Effector memory CD4-positive, alpha-beta T cell (primary cell): ENCODE measurements around the gene BCHE.
"Not testable (repeated sequence)": the region's sequence is repeated elsewhere in the genome, so short reads cannot be mapped to it uniquely, and the experiment has no call there.

Experiments used
- DNase-seq, 3 donors: peaks; one replicate each; pipeline ENCODE4 v3.0.0-alpha.2; 2020
- H3K27ac ChIP-seq: 2 replicates; pipeline ENCODE4 v1.7.0; 2013; ENCODE audit warnings: mild to moderate bottlenecking, low read length, moderate library complexity; ENCODE audit not compliant: insufficient read depth, poor library complexity, severe bottlenecking
- H3K27me3 ChIP-seq: replicated peaks from 2 replicates; pipeline ENCODE4 v1.7.0; 2013; ENCODE audit warnings: mild to moderate bottlenecking, low read length; ENCODE audit not compliant: insufficient read depth, control insufficient read depth, poor library complexity, severe bottlenecking
- H3K36me3 ChIP-seq: 2 replicates; pipeline ENCODE4 v1.7.0; 2013; ENCODE audit warnings: mild to moderate bottlenecking, low read length, moderate library complexity; ENCODE audit not compliant: control insufficient read depth, insufficient read depth
- H3K4me1 ChIP-seq: 2 replicates; pipeline ENCODE4 v1.7.0; 2013; ENCODE audit warnings: low read length, mild to moderate bottlenecking; ENCODE audit not compliant: control insufficient read depth, insufficient read depth, poor library complexity, severe bottlenecking
- H3K4me3 ChIP-seq: 2 replicates; pipeline ENCODE4 v1.7.0; 2013; ENCODE audit warnings: low read length, low read depth, mild to moderate bottlenecking; ENCODE audit not compliant: insufficient read depth, poor library complexity, severe bottlenecking
- H3K9me3 ChIP-seq: 2 replicates; pipeline ENCODE4 v1.7.0; 2013; ENCODE audit warnings: mild to moderate bottlenecking, low read length, moderate library complexity; ENCODE audit not compliant: control insufficient read depth

The BCHE gene

DNA sequence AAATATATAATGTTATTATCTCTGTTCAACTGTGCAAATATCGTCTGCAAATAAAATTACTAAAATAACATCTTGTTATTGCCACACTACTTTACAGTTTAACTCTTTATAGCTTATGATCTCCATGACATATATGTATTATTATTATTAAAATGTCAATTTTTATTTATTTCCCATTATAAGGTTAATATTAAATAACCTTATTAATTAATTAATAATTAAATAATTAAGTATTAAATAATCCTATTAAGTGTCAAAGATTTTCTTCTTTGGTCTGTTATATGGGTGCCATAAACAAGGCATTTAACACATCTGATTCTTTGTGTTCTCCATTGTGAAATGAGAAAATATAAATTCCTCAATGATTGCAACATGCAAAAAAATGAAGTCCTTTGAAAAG is 10.0 kb downstream of the BCHE start:
- Histone ChIP-seq H3K27me3 (no peaks in the 10 kb centered on the region), H3K4me3 (no peak overlapping the region), H3K27ac (no peak overlapping the region), H3K36me3 (no peaks in the 10 kb centered on the region), H3K4me1 (no peaks in the 10 kb centered on the region), H3K9me3 (no peaks in the 10 kb centered on the region)
- DNase-seq, result no peak

DNA sequence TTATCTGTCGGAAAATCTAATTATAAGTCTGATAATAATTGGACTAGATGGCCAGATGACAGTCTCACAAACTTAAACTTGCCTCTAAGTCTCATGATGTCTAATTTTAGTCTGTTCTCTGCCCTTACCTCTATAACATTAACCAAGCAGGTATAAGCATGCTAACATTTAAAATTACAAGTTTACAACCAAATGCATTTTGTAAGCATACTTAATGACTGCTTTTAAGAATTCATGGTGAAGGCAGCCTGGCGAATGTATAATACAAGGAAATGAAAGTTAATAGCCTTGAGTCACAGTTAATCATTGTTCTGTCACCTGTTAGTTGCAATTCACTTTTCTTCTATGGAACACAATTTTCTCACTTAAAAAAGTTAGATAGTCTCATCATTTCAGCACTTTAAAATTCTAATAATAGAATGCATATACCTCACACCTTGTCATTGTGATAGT is 16.5 kb downstream of the BCHE start:
- H3K4me3 ChIP-seq, result no peak overlapping the region
- no peaks in the 10 kb centered on the region for H3K36me3 ChIP-seq
- no peaks in the 10 kb centered on the region for H3K4me1 ChIP-seq
- H3K27me3 ChIP-seq, result no peaks in the 10 kb centered on the region
- DNase-seq, result no peak
- H3K27ac ChIP-seq, result no peak overlapping the region
- H3K9me3 ChIP-seq, result no peaks in the 10 kb centered on the region

DNA sequence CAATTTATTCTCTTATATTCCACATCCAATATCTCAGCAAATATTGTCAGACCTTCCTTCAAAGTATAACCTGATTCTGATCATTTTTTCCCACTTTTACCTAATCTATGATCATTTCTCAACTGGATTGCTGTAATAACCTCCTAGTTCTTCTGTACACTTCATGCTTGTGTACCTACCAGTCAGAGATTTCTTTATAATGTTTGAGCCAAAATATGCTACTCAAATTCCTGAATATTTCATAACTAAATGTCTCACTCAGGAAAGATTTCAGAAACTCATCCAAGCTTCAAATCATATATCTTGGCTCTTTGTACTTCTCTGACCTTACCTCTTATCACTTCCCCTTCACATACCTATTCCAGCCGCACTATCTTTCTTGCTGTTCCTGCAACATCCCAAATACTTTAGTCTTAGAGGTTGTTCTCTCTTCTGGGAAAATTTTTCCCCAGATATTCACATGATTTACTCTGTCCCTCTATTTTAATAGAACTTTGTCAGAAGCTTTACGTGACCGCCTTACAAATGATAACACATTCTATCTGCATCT is 20.0 kb downstream of the BCHE start:
- no peak for DNase-seq
- Histone ChIP-seq H3K9me3 (no peaks in the 10 kb centered on the region), H3K4me1 (no peaks in the 10 kb centered on the region), H3K27ac (no peak overlapping the region), H3K4me3 (no peak overlapping the region), H3K27me3 (no peaks in the 10 kb centered on the region), H3K36me3 (no peaks in the 10 kb centered on the region)

DNA sequence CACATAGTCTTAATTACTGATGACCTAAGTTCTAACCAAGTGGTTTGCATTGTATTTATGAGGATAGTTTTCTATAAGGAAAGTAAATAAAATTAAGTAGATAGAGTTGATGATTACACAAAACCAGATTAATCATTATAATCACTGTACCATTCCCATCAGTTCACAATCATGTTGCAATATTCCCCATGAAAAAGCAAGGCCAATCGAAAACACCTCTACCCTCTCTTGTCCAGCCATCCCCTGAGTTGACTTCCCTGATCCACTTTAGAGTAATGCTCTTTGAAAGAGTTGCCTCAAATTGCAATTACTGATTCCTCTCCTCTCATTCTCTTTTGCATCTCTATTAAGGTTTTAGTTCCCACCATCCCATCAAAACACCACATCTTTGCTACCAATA is 21.0 kb downstream of the BCHE start:
- no peak overlapping the region for H3K27ac ChIP-seq
- H3K27me3 ChIP-seq, result no peaks in the 10 kb centered on the region
- DNase-seq, result no peak
- H3K36me3 ChIP-seq, result no peaks in the 10 kb centered on the region
- no peaks in the 10 kb centered on the region for H3K9me3 ChIP-seq
- H3K4me3 ChIP-seq, result no peak overlapping the region
- no peaks in the 10 kb centered on the region for H3K4me1 ChIP-seq

DNA sequence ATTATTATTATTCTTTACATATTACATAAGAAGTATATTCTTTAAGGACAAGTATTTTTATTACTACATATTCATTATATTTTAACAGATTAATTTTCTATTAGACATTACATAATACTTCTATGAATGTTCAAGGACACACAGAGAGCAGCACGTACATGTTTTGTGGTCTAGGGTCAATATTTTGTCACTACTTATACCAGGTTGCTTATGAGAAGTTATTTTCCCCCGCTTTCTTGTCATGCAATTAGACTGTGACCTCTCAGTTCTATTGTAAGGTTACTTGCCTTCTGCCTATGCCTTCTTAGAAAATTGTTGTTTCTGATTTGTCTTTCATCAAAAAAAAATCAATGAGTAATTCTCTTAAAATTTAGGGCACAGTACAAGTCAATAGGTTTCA is 21.5 kb downstream of the BCHE start:
- H3K9me3 ChIP-seq, result no peaks in the 10 kb centered on the region
- no peak overlapping the region for H3K27ac ChIP-seq
- H3K27me3 ChIP-seq, result no peaks in the 10 kb centered on the region
- no peaks in the 10 kb centered on the region for H3K36me3 ChIP-seq
- no peaks in the 10 kb centered on the region for H3K4me1 ChIP-seq
- no peak for DNase-seq
- H3K4me3 ChIP-seq, result no peak overlapping the region

DNA sequence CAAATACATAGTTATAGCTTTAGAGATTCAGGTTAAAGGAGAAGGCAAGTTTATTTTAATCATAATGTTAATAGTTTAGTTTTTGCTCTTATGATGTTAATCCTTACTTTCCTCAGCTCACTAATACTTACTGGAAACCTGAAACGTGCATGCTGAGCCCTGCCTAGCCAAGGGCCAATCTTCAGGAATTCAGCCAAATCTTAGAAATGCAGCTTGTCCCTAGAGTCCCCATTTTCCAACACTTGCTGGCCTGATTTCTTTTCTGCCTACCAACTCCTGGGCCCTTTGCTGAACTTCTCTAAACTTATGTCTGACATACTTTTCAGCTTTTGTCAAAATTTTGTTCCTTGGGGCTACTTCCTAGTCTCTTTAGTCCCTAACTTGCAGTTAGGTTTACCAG is 22.8 kb downstream of the BCHE start:
- Histone ChIP-seq H3K36me3 (no peaks in the 10 kb centered on the region), H3K9me3 (no peaks in the 10 kb centered on the region)

DNA sequence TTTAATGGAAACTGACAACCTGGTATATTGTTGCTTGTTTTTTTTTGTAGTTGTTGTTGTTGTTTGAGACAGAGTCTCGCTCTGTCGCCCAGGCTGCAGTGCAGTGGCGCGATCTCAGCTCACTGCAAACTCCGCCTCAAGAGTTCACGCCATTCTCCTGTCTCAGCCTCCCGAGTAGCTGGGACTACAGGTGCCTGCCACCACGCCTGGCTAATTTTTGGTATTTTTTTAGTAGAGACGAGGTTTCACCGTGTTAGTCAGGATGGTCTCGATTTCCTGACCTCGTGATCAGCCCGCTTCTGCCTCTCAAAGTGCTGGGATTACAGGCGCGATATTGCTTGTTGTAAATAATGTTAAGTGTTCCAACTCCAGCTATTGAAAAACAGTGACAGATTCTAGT is 29.3 kb downstream of the BCHE start:
- not testable (repeated sequence) for H3K4me3 ChIP-seq, H3K4me1 ChIP-seq, H3K27ac ChIP-seq, H3K36me3 ChIP-seq, DNase-seq, H3K9me3 ChIP-seq, H3K27me3 ChIP-seq

More for the DNA sequence above, 22.8 kb downstream of the BCHE start:
- no peak overlapping the region for H3K4me3 ChIP-seq
- no peaks in the 10 kb centered on the region for H3K4me1 ChIP-seq
- DNase-seq, result no peak
- no peaks in the 10 kb centered on the region for H3K27me3 ChIP-seq
- H3K27ac ChIP-seq, result no peak overlapping the region

DNA sequence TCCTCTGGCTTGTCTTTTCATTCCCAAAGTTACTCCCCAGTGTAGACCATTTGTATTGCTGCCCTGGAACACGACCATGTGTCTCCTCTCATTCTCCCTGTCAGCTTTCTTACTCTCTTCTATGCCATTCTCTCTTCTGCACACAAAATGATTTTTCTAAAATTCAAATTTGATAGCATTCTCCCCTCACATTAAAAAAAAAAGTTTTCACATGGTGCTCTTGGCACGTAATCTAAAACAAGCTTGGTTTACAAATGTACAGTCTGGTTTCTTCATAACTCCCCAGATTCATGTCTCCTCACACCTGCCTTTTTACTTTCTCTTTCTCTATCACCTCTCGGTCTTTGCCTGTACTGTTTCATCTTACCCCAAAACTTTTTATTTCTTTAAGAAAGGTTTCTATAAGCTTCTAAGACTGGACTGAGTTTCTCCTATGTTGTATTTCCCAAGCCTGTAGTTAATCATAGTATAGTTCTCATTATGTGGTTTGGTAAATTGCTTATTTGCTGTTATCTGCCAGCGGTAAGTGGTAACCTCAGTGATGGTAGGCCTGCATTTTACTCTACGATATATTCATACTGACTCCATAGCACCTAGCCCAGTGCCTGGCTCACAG is 31.2 kb downstream of the BCHE start:
- DNase-seq, result no peak
- Histone ChIP-seq H3K27ac (no peak overlapping the region), H3K4me3 (no peak overlapping the region)

DNA sequence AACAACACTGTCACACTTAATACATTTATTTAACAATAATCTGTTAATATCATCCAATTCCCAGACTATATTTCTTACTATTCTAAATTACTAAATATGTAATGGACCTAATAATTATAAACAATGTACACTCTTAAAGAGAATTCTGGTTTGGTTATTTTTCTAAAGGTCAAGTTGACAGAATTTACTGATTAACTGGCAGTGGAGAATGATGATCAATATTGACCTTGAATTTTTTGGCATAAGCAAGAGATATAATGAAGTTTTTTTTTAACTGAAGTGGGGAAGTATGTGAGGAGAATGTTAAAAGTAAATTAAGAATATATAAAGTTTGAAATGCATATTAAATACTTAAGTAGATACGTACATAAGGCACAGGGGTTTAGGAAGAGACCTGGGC is 33.8 kb downstream of the BCHE start:
- H3K27ac ChIP-seq, result no peak overlapping the region
- no peaks in the 10 kb centered on the region for H3K36me3 ChIP-seq
- no peak for DNase-seq
- H3K9me3 ChIP-seq, result no peaks in the 10 kb centered on the region
- no peaks in the 10 kb centered on the region for H3K27me3 ChIP-seq
- no peak overlapping the region for H3K4me3 ChIP-seq
- H3K4me1 ChIP-seq, result no peaks in the 10 kb centered on the region

More for the DNA sequence above, 31.2 kb downstream of the BCHE start:
- H3K9me3 ChIP-seq, result no peaks in the 10 kb centered on the region
- H3K27me3 ChIP-seq, result no peaks in the 10 kb centered on the region
- H3K4me1 ChIP-seq, result no peaks in the 10 kb centered on the region
- H3K36me3 ChIP-seq, result no peaks in the 10 kb centered on the region

DNA sequence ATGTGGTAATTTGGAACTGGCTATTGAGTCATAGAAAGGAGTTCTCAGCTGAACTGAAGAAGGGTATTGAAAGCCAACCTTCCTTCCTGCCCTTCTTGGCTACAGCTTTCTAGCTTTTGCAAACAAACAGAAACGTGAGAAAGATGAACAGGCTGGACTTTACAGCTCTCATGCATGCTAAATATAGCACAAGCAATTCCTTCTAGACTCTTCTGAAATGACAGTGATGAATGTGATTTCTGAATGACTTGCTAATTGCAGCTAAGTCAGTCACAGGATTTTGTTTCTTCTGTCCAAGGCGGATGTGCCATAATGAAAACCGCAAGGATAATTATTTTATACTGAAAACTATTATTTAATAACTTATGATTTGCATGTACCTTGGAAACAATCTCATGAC is 36.3 kb downstream of the BCHE start:
- Histone ChIP-seq H3K4me1 (no peaks in the 10 kb centered on the region), H3K4me3 (no peak overlapping the region), H3K36me3 (no peaks in the 10 kb centered on the region), H3K27ac (no peak overlapping the region), H3K27me3 (no peaks in the 10 kb centered on the region), H3K9me3 (no peaks in the 10 kb centered on the region)
- no peak for DNase-seq
